Measurements from ENCODE around the gene MYO5A.

The MYO5A gene

GRCh38 chr15:52329150-52329549, 199.5 kb downstream of the MYO5A start:
- no peak for TF ChIP-seq CTCF (IDR thresholded peaks at IDR 0.05; ENCODE audit: borderline replicate concordance, control extremely low read depth, extremely low read depth, insufficient read depth, missing control alignments)
- no peak for DNase-seq (ENCODE audit: low spot score)
- in situ Hi-C loops (cut with MboI; ENCODE audit: low sequenced_read_pairs, unreplicated experiment), result loop anchor here (10.0 kb wide), 1 partner anchor 406 kb away; no protein-coding TSS in a partner anchor

- in situ Hi-C loops (cut with MboI; ENCODE audit: low sequenced_read_pairs, unreplicated experiment), result loop anchor here (10.0 kb wide), 1 partner anchor 406 kb away; no protein-coding TSS in a partner anchor
- no peak for DNase-seq (ENCODE audit: low spot score)
Measured at GRCh38 chr15:52328680-52329079, 200.0 kb downstream of the MYO5A start.

GRCh38 chr15:52326756-52327155, 201.9 kb downstream of the MYO5A start:
- no peak for DNase-seq (ENCODE audit: low spot score)
- no peak for TF ChIP-seq CTCF (IDR thresholded peaks at IDR 0.05; ENCODE audit: borderline replicate concordance, control extremely low read depth, extremely low read depth, insufficient read depth, missing control alignments)
- in situ Hi-C loops (cut with MboI; ENCODE audit: low sequenced_read_pairs, unreplicated experiment), result loop anchor here (10.0 kb wide), 1 partner anchor 408 kb away; no protein-coding TSS in a partner anchor

More at GRCh38 chr15:52328680-52329079, 200.0 kb downstream of the MYO5A start:
- no peak for TF ChIP-seq CTCF (IDR thresholded peaks at IDR 0.05; ENCODE audit: borderline replicate concordance, control extremely low read depth, extremely low read depth, insufficient read depth, missing control alignments)

GRCh38 chr15:52324109-52324508, 204.6 kb downstream of the MYO5A start:
- no peak for DNase-seq (ENCODE audit: low spot score)
- TF ChIP-seq CTCF (IDR thresholded peaks at IDR 0.05; ENCODE audit: borderline replicate concordance, control extremely low read depth, extremely low read depth, insufficient read depth, missing control alignments), result no peak
- in situ Hi-C loops (cut with MboI; ENCODE audit: low sequenced_read_pairs, unreplicated experiment), result loop anchor here (10.0 kb wide), 1 partner anchor 411 kb away; no protein-coding TSS in a partner anchor

- in situ Hi-C loops (cut with MboI; ENCODE audit: low sequenced_read_pairs, unreplicated experiment), result no loop called here
- TF ChIP-seq CTCF (IDR thresholded peaks at IDR 0.05; ENCODE audit: borderline replicate concordance, control extremely low read depth, extremely low read depth, insufficient read depth, missing control alignments), result no peak
- no peak for DNase-seq (ENCODE audit: low spot score)
Measured at GRCh38 chr15:52318729-52319500, 209.8 kb downstream of the MYO5A start.

- in situ Hi-C loops (cut with MboI; ENCODE audit: low sequenced_read_pairs, unreplicated experiment), result no loop called here
- DNase-seq (ENCODE audit: low spot score), result no peak
- TF ChIP-seq CTCF (IDR thresholded peaks at IDR 0.05; ENCODE audit: borderline replicate concordance, control extremely low read depth, extremely low read depth, insufficient read depth, missing control alignments), result no peak
Measured at GRCh38 chr15:52317688-52318087, 211.0 kb downstream of the MYO5A start.
